ENCODE results near the gene DDTL.

- TF ChIP-seq, protein P1, sequence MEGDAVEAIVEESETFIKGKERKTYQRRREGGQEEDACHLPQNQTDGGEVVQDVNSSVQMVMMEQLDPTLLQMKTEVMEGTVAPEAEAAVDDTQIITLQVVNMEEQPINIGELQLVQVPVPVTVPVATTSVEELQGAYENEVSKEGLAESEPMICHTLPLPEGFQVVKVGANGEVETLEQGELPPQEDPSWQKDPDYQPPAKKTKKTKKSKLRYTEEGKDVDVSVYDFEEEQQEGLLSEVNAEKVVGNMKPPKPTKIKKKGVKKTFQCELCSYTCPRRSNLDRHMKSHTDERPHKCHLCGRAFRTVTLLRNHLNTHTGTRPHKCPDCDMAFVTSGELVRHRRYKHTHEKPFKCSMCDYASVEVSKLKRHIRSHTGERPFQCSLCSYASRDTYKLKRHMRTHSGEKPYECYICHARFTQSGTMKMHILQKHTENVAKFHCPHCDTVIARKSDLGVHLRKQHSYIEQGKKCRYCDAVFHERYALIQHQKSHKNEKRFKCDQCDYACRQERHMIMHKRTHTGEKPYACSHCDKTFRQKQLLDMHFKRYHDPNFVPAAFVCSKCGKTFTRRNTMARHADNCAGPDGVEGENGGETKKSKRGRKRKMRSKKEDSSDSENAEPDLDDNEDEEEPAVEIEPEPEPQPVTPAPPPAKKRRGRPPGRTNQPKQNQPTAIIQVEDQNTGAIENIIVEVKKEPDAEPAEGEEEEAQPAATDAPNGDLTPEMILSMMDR (IDR thresholded peaks at IDR 0.05; ENCODE audit: insufficient read depth, low read length, poor library complexity, severe bottlenecking): no peak
- TF ChIP-seq EZH2phosphoT487 (conservative IDR thresholded peaks at IDR 0.05; ENCODE audit: low read length): no peak
These were observed 40.2 kb downstream of the DDTL start for GRCh38 chr22:24006914-24007214.

Measured in SU-DHL-6 (cell line).